GM18517 (cell line): ENCODE results near the gene FAM151A.

ENCODE experiments used
- ATAC-seq: cut with Tn5 transposase; IDR thresholded peaks from one replicate; pipeline ENCODE4 v1.9.1; 2021; ENCODE audit warnings: mild to moderate bottlenecking, moderate library complexity; ENCODE audit not compliant: unreplicated experiment

FAM151A gene

DNA sequence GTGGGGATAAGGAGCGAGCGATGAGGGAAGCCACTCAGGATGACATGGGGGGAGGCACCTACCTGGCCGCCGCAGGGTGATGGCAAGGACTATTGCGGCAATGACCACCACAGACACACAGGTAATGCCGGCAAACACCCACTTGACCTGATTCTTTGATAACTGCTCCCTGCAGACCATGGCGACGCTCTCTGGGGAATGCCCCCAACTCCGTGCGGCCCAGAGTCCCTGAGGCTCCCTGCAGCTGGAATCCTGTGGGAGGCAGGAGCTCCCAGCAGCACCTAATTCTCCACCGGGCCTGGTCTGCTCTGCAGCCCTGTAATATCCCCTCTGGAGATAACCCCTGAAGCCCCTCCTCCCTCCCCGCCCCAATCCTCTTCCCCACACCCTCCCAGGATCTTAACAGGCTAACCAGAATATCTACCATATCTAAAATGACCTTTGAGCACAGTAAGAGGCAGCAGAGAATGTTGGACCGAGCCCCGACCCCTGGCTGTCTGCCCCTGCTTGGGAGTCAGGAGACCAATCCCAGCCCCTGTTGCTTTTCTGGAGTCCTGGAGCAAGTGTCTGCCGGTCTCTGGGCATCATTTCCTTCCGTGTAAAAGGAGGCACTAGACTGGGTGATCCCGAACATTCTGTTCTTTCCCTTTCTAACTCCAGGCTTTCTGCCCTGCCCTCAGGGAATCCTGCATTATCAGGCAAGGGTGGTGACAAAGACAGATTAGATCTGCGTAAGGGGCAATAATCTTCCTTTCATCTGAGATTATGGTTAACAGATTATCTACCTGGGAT is at the start of gene FAM151A:
Gene FAM151A, minus strand, starts transcription at position 310 of the 792 bp plus-strand sequence. Its CDS starts 130 bp downstream, at position 180.
- ATAC-seq = no peak

DNA sequence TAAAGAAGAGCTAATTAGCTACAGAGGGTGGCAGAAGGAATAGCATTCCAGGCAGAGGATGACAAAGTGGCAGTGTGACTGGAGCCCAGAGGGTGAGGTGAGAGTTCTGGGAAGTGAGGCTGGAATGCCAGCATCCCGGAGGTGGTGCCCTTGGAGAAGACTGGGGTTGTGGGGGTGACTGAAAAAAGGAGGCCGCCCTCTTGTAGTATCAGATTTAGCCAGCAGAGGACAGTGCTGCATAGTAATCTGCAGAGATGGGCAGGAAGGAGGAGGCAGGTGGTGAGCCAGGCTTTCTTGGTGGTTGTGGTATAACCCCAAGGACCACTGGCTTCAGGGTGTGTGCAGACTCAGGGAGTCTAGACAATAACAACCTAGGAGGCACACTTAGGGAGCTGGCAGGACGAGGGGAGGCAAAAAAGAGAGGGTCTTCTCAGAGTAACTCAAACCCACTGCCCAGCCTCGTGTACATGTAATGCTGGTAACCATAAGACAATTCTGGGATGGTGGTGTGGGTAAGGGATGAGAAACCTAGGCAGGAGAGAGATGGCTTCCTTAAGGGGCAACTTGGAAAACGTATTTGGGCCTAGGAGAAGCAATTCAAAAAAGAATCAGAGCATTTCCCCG is 48.8 kb upstream of the FAM151A start:
- no peak for ATAC-seq

DNA sequence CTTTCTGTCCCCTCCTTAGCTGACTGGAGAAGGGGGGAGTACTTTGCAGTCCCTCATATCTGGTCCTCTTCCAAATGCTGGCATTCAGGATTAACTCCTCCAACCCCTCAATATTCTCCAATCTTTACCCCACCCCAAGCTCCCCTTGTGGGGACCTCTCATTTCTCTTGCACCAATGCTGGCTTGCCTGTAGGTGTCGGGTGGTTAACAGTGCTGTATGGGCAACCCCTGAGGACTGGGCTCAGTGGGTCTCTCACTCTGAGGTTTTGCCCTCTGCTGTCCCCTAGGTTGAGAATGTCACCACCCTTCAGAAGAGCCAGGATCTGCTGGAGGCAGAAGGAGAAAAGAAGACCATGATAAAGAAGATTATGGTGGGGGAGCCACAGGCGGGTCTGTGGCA is 45.2 kb upstream of the FAM151A start:
- no peak for ATAC-seq

DNA sequence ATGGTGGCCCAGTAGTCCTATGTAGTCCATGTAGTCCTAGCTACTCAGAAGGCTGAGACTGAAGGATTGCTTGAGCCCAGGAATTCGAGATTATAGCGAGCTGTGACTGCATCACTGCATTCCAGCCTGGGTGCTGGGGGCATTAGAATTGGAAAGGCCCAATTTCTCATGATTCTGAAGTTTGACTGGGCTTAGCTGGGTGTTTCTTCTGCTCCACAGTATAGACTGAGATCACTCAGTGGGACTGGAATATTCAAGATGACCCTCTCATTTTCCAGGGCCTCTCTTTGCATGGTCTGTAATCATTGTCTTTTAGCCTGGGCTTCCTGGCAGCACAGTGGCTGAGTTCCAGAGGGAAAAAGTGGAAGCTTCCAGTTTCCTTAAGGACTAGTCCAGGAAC is 44.5 kb upstream of the FAM151A start:
- ATAC-seq = no peak

DNA sequence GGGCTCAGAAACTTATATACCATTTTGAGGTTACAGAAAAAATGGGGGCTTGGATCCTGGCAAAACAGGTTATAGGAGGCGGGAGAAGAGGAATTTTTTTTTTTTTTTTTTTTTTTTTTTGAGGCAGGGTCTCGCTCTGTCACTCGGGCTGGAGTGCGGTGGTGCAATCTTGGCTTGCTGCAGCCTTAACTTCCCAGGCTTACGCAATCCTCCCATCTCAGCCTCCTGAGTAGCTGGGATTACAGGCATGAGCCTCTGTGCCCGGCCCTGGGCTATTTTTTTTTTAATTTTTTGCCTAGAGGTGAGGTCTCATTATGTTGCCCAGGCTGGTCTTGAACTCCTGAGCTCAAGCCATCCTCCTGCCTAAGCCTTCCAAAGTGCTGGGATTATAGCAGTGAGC is 43.0 kb upstream of the FAM151A start:
- ATAC-seq = no peak

DNA sequence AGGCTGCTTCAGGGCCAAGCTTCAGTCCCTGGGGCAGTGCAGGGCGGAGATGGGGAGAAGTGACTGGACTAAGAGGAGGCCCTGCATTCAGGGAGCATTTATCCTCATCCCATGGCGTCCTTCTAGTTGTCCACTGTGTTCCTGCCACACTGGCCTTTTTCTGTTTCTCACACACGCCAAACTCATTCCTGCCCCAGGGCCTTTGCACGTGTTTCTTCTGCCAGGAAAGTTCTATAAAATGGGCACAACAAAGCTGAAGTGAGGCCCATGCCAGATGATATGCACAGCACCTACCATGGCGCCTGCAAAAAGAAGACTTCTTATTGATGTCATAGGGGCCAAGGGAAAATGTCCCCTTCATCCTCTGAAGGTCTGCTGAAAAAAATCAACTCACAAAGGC is 42.5 kb upstream of the FAM151A start:
- ATAC-seq = no peak

DNA sequence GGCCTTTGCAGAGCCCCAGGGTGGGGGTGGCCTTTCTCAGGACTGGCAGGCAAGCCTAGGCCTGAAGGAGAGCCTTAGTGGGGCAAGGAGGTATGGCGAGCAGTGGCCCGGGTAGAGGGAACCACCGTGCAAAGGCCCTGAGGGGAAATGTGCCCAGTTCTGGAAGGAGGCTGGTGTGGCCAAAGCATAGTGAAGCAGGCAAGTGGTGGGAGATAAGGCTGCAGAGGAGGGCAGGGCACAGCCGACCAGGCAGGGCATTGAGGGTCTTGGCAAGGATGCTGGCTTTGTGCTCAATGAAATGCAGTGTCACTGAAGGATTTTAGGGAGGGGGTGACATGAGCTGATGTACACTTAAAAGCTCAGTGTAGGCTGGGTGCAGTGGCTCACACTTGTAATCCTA is 41.0 kb upstream of the FAM151A start:
- no peak for ATAC-seq

DNA sequence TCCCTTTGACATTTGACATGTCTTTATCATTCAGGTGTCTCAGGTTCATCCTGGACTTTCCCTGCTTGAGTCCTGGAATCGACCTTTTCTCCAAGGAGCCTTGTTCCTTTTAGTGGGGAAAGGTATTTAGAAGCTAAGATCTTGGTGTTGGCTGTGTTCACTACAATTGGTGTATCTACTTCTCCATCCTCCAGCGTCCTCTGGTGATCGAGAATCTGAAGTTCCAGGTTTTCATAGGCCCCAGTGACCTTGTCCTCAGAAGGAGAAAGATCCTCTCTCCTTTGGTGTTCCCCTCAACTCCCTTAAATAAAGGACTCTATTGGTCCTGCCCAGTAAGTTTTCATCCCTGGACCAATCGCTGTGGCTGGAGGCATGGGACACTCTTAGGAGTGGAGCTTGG is 40.4 kb upstream of the FAM151A start:
- ATAC-seq = no peak

DNA sequence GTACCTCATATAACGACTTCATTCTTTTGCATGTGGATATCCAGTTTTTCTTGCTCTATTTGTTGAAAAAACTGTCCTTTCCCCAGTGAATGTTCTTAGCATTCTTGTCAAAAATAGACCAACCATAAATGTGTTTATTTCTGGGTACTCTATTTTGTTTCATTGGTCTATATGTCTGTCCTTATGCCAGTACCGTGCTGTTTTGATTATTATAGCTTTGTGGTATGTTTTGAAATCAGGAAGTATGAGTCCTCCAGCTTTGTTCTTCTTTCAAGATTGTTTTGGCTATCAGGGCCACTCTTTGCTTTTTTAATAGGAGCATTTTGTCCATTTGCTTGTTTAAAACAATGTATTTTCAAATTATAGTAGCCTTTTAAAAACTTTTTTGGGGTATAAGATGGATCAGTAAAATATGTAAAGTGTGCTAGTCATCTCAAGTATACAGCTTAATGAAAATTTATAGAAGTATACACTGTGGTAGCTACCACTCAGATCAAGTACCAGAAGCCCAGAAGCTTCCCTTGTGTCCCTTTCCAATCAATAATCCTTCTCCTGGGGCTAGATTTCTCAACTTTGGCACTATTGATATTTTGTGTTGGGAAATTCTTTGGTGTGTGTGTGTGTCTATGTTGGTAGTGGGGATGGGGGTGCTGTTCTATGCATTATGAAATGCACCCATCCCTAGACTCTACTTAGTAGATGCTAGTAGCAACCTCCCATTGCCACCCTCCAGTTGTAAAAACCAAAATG is 35.0 kb upstream of the FAM151A start:
- ATAC-seq = no peak

DNA sequence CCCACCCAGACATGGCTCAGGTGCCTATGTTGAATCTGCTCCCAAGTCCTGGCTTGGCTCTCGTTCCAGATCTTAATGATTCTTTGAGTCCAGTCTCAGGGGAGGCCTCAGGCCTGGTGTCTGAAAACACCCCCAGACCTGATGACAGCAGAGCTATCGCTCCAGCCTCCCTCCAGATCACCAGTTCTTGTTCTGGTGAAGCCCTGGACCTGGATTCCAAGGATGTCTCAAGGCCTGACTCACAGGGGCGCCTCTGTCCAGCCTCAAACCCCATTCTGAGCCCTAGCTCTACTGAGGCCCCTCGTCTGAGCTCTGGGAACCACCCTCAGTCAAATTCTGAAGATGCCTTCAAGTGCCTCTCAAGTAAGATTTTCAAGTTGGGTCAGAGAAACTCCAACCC is 29.7 kb upstream of the FAM151A start:
- ATAC-seq = no peak

DNA sequence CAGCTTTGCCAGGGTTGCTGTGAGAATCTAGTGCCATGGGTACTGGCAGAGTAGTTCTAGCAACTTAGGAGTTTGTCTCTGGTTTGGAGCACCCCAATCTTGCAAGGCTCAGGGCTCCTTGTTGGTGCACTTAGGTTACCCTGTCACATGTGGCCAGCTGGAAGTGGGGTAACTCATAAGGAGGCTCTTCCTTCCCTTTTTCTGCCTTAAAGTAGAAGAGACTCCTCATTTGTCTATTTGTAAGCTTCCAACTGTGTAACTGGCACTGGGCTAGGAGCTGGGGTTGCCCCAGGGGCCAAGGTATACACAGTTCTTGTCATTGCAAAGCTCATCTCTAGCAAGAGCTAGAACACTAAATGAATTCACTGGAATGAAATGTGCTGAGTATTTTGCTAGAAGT is 28.8 kb upstream of the FAM151A start:
- no peak for ATAC-seq

DNA sequence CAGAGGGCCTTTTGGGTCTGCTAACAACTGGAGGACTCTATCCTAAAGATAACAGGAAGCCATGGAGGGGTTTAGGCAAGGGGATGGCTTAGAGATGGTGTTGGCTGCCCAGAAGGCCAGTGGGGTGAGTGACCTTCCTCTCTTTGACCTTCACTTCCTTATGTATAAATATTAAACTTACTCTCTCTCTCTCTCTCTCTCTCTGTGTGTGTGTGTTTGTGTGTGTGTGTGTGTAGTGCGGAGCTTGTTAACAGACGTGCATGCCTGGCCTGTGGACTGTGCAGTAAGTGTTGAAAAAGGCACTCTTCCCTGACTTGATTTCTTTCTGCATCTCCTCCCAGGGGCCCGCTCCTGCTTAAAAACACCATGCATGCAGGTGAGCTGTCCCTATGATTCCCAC is 28.3 kb upstream of the FAM151A start:
- ATAC-seq = no peak

DNA sequence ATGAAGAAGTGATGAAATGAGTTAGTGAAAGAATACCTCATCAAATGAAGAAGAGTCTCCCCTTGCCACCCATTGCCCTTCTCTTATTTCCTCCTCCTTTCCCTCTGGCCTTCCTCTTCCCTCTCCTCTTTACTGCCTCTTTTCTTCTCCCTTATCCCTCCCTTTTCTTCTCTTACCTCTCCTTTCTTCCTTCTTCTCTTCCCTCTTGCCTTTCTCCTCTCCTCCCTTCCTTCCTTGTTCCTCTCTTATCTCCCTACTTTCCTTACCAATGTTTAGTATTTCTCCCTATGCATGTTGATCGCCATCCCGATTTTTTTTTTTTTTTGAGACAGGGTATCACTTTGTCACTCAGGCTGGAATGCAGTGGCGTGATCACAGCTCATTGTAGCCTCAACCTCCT is 27.1 kb upstream of the FAM151A start:
- no peak for ATAC-seq

DNA sequence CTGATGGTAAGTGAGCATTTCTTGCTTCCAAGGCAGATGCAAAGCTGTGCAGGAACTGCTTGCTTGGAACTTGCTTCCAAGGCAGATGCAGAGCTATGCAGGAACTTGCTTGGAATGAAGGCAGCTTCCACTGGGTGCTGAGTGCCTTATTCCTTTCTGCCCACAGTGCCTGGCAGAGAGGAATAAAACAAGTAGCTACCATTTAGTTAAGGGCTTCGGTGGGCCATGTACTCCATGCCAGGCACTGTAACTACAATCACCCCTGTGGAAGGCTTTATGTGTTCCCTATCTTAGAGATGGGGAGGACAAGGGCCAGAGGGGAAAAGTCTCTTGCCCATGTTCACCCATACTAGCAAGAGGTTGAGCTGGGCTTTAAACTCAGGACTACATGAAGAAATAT is 26.6 kb upstream of the FAM151A start:
- no peak for ATAC-seq

DNA sequence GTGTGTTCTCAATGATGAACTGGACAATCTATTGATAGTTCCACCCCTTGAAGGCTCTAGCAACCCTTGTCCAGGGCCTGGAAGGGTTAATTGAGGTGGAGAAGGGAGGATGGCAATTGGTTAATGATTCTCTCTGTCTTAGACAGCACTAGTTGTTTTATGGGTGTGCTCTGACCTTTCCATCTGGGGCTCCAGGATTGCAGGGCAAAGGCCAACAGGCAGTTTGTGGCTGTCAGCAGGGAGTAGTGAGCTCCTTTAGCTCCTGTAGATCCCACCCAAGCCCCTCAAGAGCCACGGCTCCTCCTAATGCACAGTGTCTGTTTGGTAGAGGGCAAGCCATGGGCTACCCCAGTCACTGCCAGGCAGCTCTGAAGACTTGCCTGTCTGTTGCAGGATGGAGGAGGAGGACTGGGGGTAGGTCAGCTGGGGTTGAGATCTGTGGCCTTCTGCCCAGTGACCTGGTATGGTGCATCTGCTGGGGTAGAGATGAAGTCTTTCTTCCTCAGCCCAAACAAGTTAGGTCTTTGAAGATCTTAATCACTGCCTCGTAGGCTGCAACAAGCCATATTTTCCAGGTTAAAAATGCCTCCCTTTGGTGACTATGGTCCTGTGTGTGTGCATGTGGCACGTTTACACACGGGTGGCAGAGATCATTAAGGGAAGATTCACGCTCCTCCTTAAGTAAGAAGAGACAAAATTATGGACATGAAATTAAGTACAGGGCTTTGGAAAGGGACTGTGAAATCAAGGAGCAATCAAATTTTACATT is 26.0 kb upstream of the FAM151A start:
- no peak for ATAC-seq

DNA sequence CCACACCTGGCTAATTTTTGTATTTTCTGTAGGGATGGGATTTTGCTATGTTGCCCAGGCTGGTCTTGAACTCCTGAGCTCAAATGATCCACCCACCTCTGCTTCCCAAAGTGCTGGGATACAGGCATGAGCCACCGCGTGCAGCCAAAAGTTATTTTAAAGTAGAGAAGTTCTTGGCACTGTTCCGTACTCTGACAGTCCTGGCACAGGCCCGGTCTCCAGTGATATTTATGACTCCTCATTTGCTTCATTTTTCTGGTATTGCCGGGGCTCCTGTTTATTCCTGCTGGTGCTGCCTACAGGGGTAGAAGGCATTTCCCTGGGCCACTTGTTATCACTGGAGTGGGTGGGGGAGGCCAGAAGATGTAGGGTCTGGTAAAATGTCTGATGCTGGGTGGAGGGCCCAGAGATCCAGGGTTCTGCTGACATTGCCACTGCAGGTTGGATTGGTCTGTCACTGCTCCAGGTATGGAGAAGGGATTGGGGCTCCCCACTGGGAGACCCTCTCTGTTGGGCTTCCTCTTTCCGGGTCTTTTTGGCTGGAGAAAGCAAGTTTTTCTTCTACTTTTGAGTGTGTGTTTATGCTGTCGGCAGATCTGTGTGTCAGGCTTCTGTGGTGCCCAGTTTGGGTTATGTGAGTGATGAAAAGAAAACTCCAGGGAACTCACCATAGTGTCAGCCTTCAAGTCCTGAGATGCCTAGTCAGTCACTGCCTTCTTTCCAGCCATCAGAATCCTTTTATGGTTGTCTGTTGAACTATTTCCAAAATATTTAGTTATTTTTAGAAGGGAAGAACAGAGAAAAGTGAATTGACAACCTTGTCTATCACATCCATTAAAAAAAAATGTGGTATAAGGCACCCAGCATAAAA is 22.7 kb upstream of the FAM151A start:
- ATAC-seq = no peak

DNA sequence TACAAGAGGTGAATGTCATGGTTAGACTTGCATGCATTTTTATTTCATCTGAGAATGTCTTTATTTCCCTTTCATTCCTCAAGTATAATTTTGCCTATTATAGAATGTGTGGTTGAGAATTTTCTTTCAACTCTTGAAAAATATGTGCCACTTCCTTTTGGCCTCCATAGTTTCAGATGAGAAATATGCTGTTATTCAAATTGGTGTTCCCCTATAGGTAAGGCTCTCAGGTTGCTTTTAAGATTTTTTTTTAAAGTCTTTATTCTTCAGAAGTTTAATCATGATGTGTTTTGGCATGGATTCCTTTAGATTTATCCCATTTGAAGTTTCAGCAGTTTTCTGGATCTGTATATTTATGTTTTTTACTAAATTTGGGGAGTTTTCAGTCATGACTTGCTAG is 20.4 kb upstream of the FAM151A start:
- no peak for ATAC-seq

DNA sequence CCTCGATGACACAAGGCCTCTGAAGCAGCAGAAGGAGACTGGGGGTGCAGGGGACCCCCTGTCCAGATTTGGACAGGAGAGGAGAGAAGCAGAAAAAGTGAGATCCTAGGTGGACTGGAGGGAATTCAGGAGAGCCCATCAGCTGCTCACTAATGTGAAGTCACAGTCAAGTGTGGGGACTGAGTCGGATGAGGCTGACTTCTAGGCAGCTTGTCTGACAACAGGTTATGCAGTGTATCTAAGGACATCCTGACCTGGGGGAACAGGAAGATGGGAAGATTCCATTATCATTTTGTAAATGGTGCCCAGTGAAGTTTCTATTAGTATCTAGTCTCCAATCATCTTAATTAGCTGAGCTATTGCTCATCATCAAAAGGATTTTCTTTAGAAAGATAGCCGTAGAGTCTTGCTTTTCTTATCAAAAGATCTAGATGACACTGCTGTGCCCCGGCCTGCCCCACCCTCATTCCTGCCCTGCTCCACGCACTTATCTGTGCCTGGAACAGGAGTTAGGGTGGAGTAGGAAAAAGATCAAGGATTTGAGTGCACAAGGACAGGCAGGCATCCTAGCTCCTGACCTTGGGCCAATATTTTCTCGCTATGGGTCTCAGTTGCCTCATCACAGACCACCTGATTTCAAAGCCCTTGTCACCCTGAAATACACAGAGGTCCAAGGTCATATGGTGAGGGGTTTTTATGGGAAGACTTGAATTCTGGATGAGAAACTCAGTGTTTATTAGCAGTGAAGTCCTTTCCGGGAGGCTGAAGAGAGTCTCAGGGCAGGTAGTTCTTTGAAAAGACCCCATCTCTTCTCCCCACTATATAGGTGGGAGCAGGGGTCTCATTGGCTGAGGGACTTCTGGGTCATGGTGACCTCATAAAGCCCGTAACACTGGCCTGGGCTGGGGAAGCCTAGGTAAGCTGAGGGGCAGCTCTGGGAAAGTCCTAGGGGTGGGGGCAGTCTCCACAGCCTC is 17.8 kb upstream of the FAM151A start, which contains the start of gene MROH7:
Gene MROH7, plus strand, starts transcription at position 924 of the 974 bp plus-strand sequence. CDS start 11,141 bp downstream, outside the sequence.
- no peak for ATAC-seq

DNA sequence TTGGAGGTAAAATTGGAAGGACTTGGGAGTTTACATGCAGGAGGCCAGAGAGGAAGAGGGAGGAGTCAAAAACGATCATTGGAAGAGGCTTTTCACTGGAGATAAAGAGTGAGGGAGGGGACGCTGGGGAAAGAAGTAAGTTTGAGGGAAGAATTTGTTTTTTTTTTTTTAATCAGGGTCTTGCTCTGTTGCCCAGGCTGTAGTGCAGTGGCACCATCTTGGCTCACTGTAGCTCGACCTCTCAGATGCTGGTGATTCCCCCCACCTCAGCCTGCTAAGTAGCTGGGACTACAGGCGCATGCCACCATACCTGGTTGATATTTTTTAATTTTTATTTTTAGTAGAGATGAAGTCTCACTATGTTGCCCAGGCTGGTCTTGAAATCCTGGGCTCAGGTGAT is 17.0 kb upstream of the FAM151A start:
- no peak for ATAC-seq
